ENCODE measurements around the gene GPX4.

The GPX4 gene

DNA sequence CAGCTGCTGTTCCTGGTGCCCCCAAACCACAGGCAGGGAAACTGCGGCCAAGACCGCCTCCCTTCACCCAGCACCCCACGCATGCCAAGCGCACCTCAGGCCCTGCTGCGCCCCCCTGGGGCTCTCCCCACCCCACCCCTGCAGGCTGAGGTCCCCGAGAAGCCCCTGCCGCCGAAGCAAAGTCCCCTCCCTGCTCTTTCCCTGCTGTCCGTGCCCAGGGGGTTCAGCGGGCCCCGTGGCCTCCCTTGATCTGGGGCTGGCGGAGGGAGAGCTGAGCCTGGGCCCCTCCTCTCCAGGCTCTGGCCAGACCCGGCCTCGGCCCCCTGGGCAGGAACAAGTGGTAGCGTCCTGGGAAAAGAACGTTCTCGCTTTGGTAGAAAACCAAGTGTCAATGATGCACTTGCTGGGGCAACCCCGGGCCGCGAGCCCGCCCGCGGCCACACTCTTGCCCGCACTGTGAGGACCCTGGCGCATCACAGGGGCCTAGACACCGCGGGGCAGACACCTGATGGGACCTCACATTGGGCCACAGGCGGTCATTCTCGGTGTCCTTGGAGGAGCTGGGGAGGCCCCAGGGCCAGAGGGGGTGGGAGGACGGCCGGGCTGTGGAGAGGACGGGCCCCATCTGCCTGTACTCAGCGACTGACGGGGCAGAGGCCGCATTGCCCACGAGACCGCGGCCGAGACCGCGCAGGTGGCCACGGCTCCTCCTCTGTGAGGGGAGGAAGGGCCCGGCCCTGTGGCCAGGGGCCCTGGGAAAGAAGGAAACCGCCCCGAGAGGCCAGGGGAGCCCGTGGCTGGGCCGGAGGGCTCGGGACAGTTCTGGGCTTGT, 29.0 kb downstream of the GPX4 start:
- peak; percentile 55 to 74 (median 68) for DNase-seq

DNA sequence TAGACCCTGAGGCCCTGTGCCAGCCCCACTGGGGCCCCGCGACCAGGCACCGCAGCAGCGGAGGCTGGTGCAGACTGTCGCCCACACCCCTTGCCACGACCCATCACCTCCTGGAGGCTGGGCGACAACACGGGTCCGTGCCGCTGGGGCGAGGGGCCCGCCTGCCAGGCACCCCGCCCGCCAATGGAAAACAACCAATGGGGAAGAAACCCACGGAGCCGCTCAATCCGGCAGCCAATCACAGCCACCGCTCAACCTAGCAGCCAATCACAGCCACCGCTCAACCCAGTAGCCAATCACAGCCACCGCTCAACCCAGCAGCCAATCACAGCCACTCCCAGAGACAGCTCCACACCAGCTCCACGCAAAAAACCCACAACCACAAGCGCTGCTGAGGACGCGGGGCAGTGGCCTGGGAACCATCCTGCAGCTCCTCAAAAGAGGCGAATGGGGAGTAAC, 29.7 kb downstream of the GPX4 start:
- peak; percentile 41 to 55 (median 54) for DNase-seq

DNA sequence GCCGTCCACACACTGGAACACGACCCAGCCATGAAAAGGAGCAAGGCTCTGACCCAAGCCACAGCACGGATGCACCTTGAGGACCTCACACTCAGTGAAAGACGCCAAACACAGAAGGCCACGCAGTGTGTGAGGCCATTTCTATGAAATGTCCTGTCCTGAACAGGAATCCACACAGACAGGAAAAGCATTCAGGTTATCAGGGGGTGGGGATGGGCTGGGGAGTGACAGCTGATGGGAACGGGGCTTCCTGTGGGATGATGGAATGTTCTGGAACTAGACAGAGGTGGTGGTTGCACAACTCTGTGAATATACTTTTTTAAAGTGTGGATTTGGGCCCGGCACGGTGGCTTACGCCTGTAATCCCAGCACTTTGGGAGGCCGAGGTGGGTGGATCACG, 30.6 kb downstream of the GPX4 start:
- no peak for DNase-seq

DNA sequence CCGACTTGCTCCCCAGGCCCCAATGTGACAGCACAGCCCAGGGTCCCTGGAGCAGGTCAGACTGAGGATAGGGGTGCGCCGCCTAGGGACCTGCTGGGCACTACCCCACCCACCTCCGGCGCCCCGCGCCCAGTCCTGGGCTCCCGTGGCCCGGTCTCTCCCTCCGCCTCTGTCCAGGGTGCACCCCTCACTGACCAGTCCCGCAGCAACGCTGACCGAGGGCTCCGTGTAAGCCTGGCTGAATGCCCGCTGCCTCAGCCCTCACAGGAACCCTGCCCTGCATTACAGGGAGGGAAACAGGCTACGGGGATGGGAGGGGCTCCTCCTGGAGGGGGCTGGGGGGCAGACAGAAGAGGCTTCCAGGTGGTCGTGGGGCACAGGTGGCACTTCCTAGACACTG, 31.7 kb downstream of the GPX4 start:
- no peak for DNase-seq

DNA sequence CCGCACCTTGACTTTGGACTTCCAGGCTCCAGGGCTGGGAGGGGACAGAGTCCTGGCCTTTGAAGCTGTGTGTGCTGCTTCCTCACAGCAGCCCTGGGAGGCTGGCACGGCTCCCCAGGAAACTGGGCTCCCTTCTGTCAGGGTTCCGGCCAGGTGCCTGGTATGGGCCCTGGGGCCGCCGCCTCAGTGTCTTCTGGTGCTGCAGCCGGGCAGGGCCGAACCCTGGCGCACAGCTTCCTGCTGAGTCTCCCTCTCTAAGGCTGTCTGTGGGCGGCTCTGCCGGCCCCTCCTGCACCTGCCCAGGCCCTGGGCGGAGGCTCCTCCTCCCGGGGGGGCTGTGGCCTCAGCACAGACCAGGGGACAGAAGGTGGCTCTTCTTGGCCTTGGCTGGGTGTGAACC, 32.4 kb downstream of the GPX4 start:
- DNase-seq, result no peak

DNA sequence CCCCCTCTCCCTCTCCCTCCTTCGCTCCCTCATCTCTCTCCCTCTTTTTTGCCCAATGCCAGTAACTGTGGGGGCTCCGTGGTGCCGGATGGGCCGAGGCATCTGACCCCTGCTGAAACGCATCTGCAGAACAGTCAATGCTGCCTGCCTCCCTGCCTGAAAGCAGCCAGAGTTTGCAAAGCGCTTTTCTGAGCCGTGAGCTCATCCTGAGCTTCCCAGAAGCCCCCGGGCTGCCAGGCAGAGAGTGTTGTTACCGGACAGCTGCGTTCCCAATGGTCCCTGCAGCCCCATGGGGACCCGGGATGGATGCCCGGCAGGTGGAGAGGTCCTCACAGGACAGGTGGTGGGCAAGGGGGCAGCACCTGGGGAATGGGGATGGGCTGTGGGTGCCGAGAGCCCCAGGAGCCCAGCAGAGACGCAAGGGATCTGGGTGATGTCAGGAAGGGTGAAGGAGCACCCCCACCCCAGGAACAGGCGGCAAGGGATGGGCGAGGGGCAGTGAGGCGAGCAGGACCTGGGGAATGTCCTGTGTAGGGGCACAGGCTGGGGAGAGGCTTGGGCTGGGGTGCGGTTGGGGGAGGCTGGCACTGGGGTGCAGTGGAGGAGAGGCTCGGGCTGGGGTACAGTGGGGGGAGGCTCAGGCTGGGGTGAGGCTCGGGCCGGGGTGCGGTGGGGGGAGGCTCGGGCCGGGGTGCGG, 33.0 kb downstream of the GPX4 start:
- no peak for DNase-seq

DNA sequence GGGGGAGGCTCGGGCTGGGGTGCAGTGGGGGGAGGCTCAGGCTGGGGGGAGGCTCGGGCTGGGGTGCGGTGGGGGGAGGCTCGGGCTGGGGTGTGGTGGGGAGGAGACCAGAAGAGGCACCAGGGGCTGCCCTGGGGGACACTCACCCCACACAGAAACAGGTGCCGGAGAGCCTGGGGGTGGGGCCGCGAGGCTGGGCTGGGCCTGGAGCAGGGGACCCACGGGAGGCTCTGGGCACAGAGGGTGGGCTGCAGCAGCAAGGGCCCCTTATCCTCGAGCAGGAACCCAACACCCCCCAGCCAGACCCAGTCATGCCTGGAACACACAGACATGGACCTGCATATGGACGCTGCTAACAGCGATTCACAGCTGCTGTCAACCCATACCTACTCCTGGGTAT, 34.3 kb downstream of the GPX4 start:
- no peak for DNase-seq

DNA sequence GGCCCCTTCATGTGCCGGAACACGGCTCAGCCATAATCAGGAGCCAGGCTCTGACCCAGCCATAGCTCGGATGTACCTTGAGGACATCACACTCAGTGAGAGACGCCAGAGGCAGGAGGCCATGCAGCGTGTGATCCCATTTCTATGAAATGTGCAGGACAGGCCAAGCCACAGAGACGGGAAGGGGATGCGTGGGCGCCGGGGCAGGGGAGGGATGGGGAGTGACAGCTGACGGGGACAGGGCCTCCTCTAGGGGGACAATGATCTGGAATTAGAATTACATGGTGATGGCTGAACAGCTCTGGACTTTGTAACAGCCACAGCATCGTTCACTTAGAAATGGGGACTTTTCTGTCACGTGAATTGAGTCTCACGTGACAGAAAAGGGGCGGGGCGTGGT, 35.3 kb downstream of the GPX4 start:
- no peak for DNase-seq

DNA sequence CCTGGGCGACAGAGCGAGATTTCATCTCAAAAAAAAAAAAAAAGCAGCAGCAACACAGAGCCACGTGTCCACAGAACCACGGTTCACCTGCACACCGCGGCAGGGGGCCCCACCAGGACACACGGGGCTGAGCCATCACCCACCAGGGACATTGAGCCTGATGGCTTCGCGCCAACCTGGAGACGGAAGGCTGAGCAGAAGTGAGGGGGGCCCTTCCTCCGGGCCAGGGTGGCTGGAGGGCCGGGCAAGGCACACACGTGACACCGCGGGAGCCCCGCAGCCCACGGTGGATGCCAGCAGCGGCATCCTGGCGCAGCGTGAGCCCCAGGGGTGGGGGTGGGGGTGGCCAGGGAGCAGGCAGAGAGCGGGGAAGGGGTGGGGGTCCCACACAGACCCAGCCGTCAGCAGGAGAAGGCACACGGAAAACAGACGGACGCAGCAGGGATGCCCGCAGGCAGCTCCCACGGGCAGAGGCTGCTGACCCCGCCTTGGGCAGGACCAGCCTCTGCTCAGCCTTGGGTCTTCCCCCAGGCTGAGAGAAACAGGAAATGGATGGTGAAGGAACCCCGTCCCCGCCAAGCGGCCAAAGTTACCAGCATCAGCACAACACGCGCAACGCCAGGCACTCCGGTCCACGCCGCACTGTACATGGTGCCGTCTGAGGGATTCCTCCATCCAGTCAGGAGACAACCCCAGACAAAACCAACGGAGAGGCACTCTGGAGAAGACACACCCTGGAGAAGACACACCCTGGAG, 36.7 kb downstream of the GPX4 start:
- peak in 2 of 3 donors; percentile 31 to 59 for DNase-seq

DNA sequence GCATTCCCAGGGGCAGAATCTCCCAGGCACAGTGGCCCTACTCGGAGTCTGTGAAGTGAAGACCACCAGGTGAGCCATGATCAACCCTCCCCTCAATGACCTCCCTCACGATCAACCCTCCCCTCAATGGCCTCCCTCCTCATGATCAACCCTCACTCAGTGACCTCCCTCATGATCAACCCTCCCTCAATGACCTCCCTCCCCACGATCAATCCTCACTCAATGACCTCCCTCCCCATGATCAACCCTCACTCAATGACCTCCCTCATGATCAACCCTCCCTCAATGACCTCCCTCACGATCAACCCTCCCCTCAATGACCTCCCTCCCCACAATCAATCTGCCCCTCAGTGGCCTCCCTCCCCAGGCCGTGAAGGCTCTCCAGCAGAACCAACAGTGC, 38.1 kb downstream of the GPX4 start:
- DNase-seq, result no peak

DNA sequence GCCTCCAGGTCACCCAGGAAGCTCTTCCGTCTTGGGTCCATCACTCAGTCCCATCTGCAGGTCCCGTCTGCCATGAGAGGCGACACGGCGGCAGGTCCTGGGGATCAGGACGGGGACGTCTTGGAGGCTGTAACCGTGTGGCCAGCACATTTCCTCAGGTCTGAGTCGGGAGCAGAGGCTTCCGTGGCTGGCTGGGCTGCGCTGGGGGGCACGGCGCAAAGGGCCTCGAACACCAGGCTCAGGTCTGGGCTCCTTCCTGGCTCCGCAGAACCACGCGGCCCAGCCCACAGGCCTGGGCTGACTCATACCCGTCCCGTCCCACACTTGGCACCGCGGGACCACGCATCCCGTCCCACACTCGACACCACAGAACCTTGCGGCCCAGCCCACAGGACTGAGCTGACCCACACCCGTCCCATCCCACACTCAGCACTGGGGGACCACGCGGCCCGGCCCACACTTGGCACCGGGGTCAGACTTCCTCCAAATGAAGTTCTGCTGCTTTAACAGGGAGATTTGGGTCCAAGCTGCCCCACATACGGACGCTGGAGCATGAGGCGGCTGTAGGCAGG, 40.1 kb downstream of the GPX4 start:
- no peak for DNase-seq

DNA sequence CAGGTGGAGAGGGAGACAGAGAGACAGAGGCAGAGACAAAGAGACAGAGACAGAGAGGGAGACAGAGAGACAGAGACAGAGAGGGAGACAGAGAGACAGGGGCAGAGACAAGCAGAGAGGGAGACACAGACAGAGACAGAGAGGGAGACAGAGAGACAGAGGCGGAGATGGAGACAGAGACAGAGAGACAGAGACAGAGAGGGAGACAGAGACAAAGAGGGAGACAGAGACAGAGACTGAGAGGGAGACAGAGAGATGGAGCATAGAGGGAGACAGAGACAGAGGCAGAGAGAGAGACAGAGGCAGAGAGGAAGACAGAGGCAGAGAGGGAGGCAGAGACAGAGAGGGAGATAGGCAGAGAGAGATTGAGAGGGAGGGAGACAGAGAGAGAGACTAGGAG, 40.9 kb downstream of the GPX4 start:
- no peak for DNase-seq

DNA sequence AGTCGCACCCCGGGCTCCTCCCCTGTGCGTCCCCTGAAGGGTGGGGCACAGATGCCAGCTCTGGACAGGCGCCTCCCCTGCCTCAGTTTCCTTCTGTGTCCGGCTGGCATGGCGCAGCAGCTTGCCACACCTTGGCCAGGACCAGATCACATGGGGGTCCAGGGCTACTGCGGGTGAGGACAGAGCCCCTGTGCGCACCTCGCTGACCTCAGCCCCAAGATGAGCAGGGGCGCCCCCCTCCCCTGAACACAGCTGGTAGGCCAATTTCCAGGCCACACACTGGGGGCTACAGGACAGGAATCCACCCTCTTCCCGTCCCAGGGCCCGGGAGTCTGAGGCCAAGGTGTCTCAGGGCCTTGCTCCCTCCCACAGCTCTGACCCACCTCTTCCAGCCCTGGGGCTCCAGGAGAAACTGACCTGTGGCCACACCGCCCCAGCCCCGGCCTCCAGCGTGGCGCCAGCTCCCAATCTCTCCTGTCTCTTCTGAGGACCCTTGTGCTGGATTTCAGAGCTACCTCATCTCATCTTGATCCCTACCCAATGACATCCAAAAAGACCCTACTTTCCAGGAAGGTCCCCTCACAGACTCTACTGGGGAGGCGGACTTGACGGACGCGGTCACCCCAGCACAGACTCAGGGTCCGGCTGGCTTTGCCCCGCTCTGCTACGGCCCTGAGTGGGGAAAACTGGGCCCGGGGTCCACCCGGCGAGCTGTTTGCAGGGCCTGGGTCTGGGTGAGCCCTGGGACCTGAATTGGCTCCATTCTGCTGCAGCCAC, 42.0 kb downstream of the GPX4 start:
- no peak for DNase-seq

DNA sequence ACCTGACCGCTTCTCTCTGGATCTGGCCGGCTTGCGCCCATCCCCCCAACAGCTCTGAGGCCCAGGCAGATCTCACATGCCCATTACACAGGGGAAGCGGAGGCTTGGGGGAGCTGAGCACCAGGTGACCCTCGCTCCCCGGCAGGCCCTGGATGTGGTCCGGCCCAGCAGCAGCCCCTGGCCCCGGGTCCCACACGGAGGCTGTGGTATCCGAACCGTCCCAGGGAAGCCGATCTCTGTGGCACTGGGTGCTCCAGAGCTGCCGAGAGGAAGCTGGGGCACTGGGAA, 42.6 kb downstream of the GPX4 start:
- DNase-seq, result no peak

DNA sequence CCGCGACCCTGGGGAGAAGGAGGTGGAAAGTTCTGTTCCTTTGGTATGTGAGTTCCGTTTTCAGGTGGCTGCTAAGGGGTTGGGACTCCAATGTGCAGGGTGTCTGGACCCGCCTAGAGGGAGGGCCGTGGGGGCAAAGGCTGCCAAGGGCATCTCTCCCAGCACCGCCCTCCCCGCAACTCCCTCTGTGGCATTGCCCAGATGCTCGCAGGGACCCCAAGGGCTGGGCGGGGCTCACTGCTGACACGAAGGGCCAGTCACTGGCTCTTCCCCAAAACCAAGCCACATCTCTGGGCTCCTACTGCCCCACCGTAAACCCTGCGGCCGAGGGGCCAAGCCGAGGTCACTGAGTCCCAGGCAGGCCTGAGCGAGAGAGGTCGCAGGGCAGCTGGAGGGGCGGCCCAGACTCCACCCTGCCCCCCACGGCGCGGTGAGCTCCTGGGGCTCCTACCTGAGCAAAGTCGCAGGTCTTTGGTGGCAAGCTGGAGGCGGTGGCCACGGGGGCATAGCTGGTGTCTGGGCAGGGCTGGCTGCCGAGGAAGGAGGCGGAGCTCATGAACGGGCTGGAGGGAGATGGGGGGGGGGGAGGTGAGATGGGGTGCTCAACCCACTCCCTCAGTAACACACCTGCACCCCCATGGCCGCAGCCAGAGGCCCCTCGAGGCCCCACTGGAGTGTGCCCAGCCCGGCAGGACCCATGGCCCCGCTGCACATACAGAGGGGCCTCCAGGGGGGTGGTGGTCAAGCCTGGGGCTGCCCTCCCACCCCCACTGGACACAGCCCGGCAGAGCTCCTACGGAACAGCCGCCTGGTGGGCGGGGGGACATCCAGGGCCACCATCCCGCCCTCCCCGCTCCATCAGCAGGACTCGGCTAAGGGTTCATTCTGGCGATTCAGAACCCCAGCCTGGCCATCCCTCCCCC, 43.3 kb downstream of the GPX4 start:
- DNase-seq, result no peak

DNA sequence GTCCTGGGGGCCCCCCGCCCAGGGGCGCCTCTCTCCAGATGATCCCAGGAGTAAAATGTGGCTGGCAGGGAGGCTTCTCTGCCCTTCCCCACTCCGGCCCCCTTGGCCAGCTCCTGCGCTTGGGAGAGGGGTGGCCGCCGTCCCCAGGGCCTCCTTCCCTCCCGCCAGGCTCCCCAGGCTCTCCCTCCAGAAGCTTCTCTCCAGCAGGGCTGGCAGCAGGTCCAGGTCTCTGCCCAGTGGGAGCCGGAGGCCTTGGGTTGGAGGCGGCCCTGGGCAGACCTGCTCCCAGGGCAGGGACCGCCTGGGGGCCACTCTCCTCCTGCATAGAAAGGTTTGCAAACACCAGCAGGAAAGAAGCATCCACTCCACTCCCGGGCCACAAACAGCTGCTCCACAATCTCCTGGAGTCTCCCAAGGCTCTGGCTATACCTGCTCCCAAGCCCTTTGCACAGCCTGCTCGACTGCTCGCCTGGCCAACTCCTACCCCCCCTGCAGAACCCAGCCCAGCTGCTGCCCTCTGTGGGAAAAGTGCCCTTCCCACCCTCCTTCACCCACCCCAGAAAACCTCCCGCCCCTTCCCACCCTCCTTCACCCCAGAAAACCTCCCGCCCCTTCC, 44.2 kb downstream of the GPX4 start:
- DNase-seq, result no peak

DNA sequence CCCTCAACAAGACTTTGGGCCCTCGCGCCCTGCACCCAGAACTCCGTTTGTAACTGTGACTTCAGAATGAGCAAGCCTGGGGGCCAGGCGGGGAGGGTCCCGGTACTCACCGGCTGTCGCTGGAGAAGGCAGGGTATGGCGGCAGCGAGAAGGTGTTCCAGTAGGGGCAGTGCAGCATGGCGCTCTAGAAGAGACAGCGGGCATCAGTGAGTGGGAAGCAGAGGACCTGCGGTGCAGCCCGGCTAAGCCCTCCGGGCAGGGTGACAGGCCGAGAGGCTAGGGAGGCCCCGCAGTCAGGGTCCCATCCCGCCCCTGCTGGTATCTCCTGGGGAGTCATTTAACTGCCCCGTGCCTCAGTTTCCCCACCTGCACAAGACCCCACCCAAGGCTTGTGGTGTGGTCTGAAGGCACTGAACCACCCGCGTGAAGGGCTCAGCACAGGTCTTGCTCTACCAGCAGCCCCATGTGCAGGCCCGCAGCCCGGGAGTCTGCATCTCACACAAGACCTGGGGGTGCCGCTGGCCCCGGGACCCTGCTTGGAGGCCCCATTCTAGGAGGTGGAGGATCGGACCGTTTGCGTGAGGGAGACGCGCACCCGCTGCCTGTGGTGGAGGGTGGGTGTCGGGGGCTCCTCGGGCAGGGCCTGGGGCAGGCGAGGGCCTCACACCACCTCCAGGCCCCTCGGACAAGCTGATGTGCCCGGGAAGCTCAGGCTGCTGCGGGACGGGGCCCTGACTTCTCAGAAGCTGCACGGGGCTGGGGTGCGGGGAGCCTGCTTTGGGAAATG, 45.7 kb downstream of the GPX4 start:
- DNase-seq, result no peak

DNA sequence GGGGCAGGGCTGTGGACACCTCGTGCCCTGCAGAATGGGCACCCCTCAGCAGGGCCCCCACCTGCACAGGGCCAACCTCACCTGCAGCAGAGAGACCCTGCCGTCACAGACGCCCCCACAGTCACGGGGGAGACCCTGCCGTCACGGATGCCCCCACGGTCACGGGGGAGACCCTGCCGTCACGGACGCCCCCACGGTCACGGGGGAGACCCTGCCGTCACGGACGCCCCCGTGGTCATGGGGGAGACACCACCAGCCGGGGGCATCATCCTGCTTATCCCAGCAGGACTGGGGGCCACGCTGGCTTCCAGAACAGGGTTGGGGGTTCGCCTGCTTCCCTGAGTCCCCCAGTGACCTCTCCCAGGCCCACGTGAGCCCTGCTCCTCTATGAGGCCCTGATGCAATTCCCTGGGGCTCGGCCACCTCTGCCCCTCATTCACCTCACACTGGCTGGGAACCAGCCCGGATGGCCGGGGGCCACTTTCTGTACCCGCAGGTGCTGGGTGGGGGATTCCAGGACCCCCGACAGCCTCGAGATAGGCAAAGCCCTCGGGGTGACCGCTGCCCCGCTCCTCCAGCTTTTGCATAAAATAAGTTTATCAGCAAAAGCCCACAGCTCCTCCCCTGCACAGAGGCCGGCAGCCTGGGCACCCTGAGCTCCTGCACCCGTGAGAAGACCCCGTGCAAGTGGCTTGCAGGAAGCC, 46.7 kb downstream of the GPX4 start:
- DNase-seq, result no peak

DNA sequence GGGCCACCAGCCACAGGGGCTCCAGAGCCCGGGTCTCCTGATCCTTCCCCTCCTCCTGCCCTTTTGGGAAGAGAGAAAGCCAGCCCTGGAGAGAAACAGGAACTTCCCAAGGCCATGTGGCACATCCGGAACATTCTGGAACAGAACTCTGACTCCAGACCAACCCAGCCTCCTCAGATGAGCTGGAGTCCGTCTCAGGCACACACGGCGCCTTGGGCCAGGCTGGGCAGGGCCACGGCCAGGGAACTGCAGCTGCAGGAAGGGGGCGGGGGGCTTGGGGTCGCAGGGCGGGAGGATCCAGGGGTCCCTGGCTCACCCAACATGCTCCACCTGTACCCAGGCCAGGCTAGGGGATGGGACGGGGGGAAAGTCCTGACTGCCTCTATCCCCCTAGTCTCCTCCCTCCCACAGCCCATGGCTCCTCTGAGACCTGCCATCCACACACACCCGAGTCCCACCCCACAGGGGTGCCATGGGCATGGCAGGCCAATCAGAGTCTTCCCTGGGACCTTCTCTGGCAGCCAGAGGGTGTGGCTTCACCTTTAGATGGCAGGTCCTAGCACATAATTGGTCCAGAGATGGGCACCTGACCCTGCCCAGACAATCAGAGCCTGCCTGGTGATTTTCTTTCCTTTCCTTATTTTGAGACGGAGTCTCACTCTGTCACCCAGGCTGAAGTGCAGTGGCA, 47.4 kb downstream of the GPX4 start:
- DNase-seq, result no peak
